Caki2 (cell line): ENCODE data around the gene SCYL2. TPM values are rescaled to one million over a fixed set of nuclear protein-coding genes. Genes with fewer than 3 reads are reported as not detected.
"Not testable (repeated sequence)": the region's sequence is repeated elsewhere in the genome, so short reads cannot be mapped to it uniquely, and the experiment has no call there.

Experiments used
- DNase-seq: peaks from one replicate; pipeline ENCODE4 v3.0.0-alpha.2; 2015; ENCODE audit warnings: low read depth
- in situ Hi-C: cut with HindIII; loops from 2 replicates; pipeline ENCODE4 v1.10.0; 2016; ENCODE audit warnings: low sequenced_read_pairs, low pct_unique_long_range_greater_than_20kb, mixed read lengths
- total RNA-seq: library from RNA; depleted of rRNA; stranded (reverse); fragments of >200 nt; shearing (Covaris generic); gene quantifications from 2 replicates; pipeline ENCODE4 v1.2.3, GENCODE V29; 2014; ENCODE audit warnings: low replicate concordance

Gene SCYL2
- total RNA-seq, 1 experiment from 2014 or later = 3.0 TPM

GRCh38 chr12:100254876-100255275, 12.1 kb upstream of the SCYL2 start:
- in situ Hi-C loops = no loop called here

GRCh38 chr12:100258127-100258526, 8.8 kb upstream of the SCYL2 start:
- no peak for DNase-seq
- in situ Hi-C loops = no loop called here

More at GRCh38 chr12:100254876-100255275, 12.1 kb upstream of the SCYL2 start:
- DNase-seq = no peak

- no peak for DNase-seq
- in situ Hi-C loops = no loop called here
Measured at GRCh38 chr12:100263131-100263530, 3.8 kb upstream of the SCYL2 start.

- in situ Hi-C loops, DNase-seq: not testable (repeated sequence)
Measured at GRCh38 chr12:100265107-100265506, 1.9 kb upstream of the SCYL2 start.

GRCh38 chr12:100265732-100266584, 1.0 kb upstream of the SCYL2 start:
- no peak for DNase-seq
- in situ Hi-C loops = no loop called here

- in situ Hi-C loops = no loop called here
- no peak for DNase-seq
Measured at GRCh38 chr12:100266585-100266834, 467 bp upstream of the SCYL2 start.

- no peak for DNase-seq
- in situ Hi-C loops = no loop called here
Measured at GRCh38 chr12:100267603-100268281, 765 bp downstream of the SCYL2 start.

- in situ Hi-C loops = no loop called here
Measured at GRCh38 chr12:100268835-100269564, 2.0 kb downstream of the SCYL2 start.

GRCh38 chr12:100273782-100274181, 6.8 kb downstream of the SCYL2 start:
- in situ Hi-C loops = no loop called here
- no peak for DNase-seq

More at GRCh38 chr12:100268835-100269564, 2.0 kb downstream of the SCYL2 start:
- peak; percentile 2 for DNase-seq

GRCh38 chr12:100274291-100274690, 7.3 kb downstream of the SCYL2 start:
- DNase-seq = no peak
- in situ Hi-C loops = no loop called here

GRCh38 chr12:100279159-100279558, 12.2 kb downstream of the SCYL2 start:
- DNase-seq = no peak
- in situ Hi-C loops = no loop called here

GRCh38 chr12:100279607-100280244, 12.7 kb downstream of the SCYL2 start:
- no peak for DNase-seq
- in situ Hi-C loops = no loop called here

- in situ Hi-C loops, DNase-seq: not testable (repeated sequence)
Measured at GRCh38 chr12:100284556-100284955, 17.6 kb downstream of the SCYL2 start.

- no peak for DNase-seq
- in situ Hi-C loops = no loop called here
Measured at GRCh38 chr12:100289038-100289437, 22.1 kb downstream of the SCYL2 start.

- no peak for DNase-seq
Measured at GRCh38 chr12:100290016-100290415, 23.0 kb downstream of the SCYL2 start.

GRCh38 chr12:100293017-100293416, 26.0 kb downstream of the SCYL2 start:
- in situ Hi-C loops = no loop called here
- no peak for DNase-seq

More at GRCh38 chr12:100290016-100290415, 23.0 kb downstream of the SCYL2 start:
- in situ Hi-C loops = no loop called here

- in situ Hi-C loops, DNase-seq: not testable (repeated sequence)
Measured at GRCh38 chr12:100294366-100294765, 27.4 kb downstream of the SCYL2 start.

- DNase-seq = no peak
- in situ Hi-C loops = no loop called here
Measured at GRCh38 chr12:100295764-100296555, 29.0 kb downstream of the SCYL2 start.
